ENCODE data around the gene PLOD2.

- no peak for TF ChIP-seq EZH2 (IDR thresholded peaks at IDR 0.05; ENCODE audit: insufficient read depth, poor library complexity, severe bottlenecking)
- TF ChIP-seq EZH2phosphoT487 (IDR thresholded peaks at IDR 0.05; ENCODE audit: insufficient read depth, low read depth): no peak
Measured at GRCh38 chr3:146102885-146103284, 58.1 kb downstream of the PLOD2 start.

Data from GM23248 (cell line).